GM23338 (cell line): ENCODE measurements around the gene TMPRSS11D.

Source experiments
- CREB1 ChIP-seq: fragments of 250-450 bp; sonication (Bioruptor Pico); IDR thresholded peaks from 2 replicates; pipeline ENCODE4 v1.5.0; 2020; ENCODE audit warnings: low read depth, mild to moderate bottlenecking, moderate library complexity
- CTCF ChIP-seq, 2 experiments: fragments of 200-600 bp in 1 of 2; sonication (generic) in 1 of 2; conservative IDR thresholded peaks; 2 replicates each; pipeline versions ENCODE4 v1.5.1 to v1.6.1; 2016 to 2017; ENCODE audit warnings: antibody characterized with exemption in 2 of 2, low read depth in 2 of 2, mild to moderate bottlenecking in 2 of 2, moderate library complexity in 1 of 2
- ETS1 ChIP-seq: IDR thresholded peaks from 2 replicates; pipeline ENCODE4 v1.6.1; 2016; ENCODE audit warnings: antibody characterized with exemption
- EZH2 ChIP-seq: fragments of 200-600 bp; sonication (generic); IDR thresholded peaks from one replicate; pipeline ENCODE4 v1.8.0; 2017; ENCODE audit warnings: antibody characterized with exemption, mild to moderate bottlenecking, low read depth; ENCODE audit not compliant: unreplicated experiment
- EZH2phosphoT487 ChIP-seq: fragments of 200-600 bp; sonication (generic); IDR thresholded peaks from one replicate; pipeline ENCODE4 v1.8.1; 2018; ENCODE audit warnings: antibody characterized with exemption; ENCODE audit not compliant: unreplicated experiment
- JUNB ChIP-seq: IDR thresholded peaks from one replicate; pipeline ENCODE4 v1.6.1; 2016; ENCODE audit warnings: antibody characterized with exemption; ENCODE audit not compliant: unreplicated experiment
- NANOG ChIP-seq: IDR thresholded peaks from 2 replicates; pipeline ENCODE4 v1.6.1; 2016; ENCODE audit warnings: antibody characterized with exemption, borderline replicate concordance
- POLR2AphosphoS5 ChIP-seq: IDR thresholded peaks from 2 replicates; pipeline ENCODE4 v1.6.1; 2016; ENCODE audit warnings: antibody characterized with exemption, low read depth
- REST ChIP-seq: IDR thresholded peaks from one replicate; pipeline ENCODE4 v1.6.1; 2018; ENCODE audit warnings: antibody characterized with exemption; ENCODE audit not compliant: unreplicated experiment
- STAT1 ChIP-seq: IDR thresholded peaks from one replicate; pipeline ENCODE4 v1.6.1; 2016; ENCODE audit warnings: antibody characterized with exemption; ENCODE audit not compliant: unreplicated experiment
- ZNF114 ChIP-seq: fragments of 250-450 bp; sonication (Bioruptor Pico); IDR thresholded peaks from 2 replicates; pipeline ENCODE4 v1.5.0; 2020; ENCODE audit warnings: mild to moderate bottlenecking, moderate library complexity
- ZNF331 ChIP-seq: fragments of 250-450 bp; sonication (Bioruptor Pico); IDR thresholded peaks from 2 replicates; pipeline ENCODE4 v1.5.0; 2020; ENCODE audit warnings: low read depth, mild to moderate bottlenecking, moderate library complexity
- ZNF462 ChIP-seq: fragments of 250-450 bp; sonication (Bioruptor Pico); IDR thresholded peaks from 2 replicates; pipeline ENCODE4 v1.5.0; 2020; ENCODE audit warnings: mild to moderate bottlenecking, moderate library complexity

- TF ChIP-seq EZH2 (no peak), CTCF (conservative IDR thresholded peaks at IDR 0.05; ENCODE audit: low read depth in 2 of 2) (no peak), POLR2AphosphoS5 (no peak), CREB1 (CRISPR knock-in tag) (no peak), ZNF462 (CRISPR knock-in tag) (no peak), EZH2phosphoT487 (no peak), REST (no peak), ETS1 (no peak), STAT1 (no peak), JUNB (no peak), ZNF331 (no peak), ZNF114 (CRISPR knock-in tag) (no peak), NANOG (no peak)
Observed at GRCh38 chr4:67790721-67791120, 93.1 kb downstream of the TMPRSS11D start.
